Stimulated activated CD4-positive, alpha-beta T cell treated with anti-CD3 and anti-CD28 coated beads, Interleukin-1b, Interleukin-23, amount 100 ng/mL, for 4 hours (primary cell): ENCODE measurements around the gene OVOL3.
"Not testable (repeated sequence)": the region's sequence is repeated elsewhere in the genome, so short reads cannot be mapped to it uniquely, and the experiment has no call there.

Source experiments
- DNase-seq, 2 donors: peaks; one replicate each; pipeline ENCODE4 v3.0.0-alpha.2; 2020; ENCODE audit warnings: low read depth in 2 of 2

Gene OVOL3

DNA sequence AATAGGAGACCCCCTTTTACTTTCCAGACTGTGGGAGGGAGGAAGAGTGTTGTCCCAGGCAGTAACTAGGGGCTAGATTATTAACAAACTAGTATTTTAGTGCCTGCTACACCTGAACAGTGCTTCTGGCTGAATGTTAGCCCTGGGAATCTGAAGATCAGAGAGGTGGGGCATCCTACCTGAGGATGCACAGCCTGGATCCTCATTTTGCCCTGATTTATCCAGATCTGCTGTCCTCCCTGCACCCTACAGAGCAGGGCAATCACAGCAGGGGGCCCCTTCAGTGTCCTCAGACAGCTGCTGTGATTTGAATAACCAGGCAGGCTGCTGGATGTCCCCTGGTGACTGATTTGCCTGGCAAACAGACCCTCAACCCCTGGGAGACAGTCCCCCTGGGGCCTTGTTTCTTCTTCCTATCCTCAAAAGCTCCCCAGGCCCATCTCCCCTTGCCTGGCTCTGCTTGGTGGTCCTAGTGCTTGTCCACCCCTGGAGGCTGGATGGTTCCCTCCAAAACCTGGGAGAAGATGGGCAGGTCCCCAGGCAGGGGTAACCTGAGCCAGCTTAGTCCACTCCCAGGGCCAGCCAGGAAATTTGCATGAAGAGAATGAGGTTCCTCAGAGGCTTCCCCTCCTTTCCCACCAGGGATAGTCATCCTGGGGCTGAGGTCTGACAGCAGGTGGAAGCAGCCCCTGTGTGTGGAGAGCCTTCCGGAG is at the start of gene OVOL3:
TSS of gene OVOL3 (plus strand) at position 657 of the 713 bp plus-strand sequence. CDS start 60 bp downstream, outside the sequence.
- no peak for DNase-seq

DNA sequence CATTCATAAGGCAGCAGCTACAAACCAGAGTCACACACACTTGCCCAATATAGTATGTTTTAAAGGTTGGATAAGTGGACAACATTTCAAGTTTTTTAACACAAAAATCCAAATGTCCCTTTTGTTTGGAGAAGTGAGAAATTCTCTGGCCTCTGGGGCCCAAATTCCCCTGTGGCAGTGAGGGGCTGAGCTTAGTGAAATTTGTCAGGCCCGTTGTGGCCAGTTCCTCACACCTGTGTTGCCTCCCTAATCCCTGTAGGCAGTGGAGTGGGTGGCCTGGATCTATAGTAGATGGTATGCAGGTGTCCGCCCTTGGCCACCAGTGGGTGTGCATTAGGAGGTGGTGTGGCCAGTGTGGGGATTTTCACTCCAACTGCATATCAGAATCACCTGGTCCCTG is 49.6 kb upstream of the OVOL3 start:
- DNase-seq: no peak

DNA sequence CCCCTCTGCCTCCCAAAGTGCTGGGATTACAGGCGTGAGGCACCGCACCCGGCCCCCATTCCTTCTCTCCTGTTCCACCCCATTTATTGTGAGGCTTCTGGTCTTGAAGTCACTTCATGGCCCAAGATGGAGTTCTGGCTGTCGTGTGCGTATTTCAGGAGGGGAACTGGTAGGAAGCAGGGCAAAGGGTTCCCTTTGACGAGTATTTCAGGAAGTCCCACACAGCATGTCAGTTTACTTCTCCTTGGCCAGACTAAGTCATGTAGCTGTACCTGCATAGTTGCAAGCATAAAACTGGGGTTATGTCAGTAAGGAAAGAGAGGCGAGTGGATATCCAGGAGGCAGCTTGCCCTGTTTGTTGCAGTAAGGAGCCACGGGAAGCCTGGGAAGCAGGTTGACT is 46.1 kb upstream of the OVOL3 start:
- DNase-seq: no peak

- no peak for DNase-seq
Measured at GRCh38 chr19:36067681-36068080, 43.3 kb upstream of the OVOL3 start.

DNA sequence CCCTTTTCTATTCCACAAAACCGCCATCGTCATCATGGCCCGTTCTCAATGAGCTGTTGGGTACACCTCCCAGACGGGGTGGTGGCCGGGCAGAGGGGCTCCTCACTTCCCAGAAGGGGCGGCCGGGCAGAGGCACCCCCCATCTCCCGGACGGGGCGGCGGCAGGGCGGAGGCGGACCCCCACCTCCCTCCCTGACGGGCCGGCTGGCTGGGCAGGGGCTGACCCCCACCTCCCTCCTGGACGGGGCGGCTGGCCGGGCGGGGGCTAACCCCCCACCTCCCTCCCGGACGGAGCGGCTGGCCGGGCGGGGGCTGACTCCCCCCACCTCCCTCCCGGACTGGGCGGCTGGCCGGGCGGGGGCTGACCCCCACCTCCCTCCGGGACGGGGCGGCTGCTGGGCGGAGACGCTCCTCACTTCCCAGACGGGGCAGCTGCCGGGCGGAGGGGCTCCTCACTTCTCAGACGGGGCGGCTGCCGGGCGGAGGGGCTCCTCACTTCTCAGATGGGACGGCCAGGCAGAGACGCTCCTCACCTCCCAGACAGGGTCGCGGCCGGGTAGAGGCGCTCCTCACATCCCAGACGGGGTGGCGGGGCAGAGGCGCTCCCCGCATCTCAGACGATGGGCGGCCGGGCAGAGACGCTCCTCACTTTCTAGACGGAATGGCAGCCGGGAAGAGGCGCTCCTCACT is 42.0 kb upstream of the OVOL3 start:
- DNase-seq: not testable (repeated sequence)

DNA sequence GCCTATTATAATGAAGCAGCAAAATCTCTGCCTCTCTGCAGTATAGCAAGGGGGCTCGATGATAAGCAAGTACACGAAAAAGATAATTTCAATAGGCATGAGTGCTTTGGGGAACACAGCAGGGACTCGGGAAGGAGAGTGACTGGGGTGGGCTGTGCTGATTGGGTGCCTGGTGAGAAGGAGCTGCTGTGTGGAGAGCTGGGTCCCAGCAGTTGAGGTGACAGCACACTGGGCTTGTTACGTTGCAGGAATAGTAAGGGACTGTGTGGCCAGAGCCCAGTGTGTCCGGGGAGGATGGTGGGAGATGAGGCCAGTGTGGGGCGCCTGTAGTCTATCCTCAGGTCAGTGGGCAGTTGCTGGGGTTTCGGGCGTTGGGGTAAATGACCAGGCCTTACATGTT is 38.9 kb upstream of the OVOL3 start:
- no peak for DNase-seq

GRCh38 chr19:36073121-36073876 is 37.6 kb upstream of the OVOL3 start:
- DNase-seq: no peak

- DNase-seq: no peak
Measured at GRCh38 chr19:36079389-36079945, 31.5 kb upstream of the OVOL3 start.

- no peak for DNase-seq
Measured at GRCh38 chr19:36081385-36081784, 29.6 kb upstream of the OVOL3 start.

GRCh38 chr19:36081894-36082293 is 29.0 kb upstream of the OVOL3 start:
- DNase-seq: no peak

- DNase-seq: no peak
Measured at GRCh38 chr19:36082916-36083315, 28.0 kb upstream of the OVOL3 start.

DNA sequence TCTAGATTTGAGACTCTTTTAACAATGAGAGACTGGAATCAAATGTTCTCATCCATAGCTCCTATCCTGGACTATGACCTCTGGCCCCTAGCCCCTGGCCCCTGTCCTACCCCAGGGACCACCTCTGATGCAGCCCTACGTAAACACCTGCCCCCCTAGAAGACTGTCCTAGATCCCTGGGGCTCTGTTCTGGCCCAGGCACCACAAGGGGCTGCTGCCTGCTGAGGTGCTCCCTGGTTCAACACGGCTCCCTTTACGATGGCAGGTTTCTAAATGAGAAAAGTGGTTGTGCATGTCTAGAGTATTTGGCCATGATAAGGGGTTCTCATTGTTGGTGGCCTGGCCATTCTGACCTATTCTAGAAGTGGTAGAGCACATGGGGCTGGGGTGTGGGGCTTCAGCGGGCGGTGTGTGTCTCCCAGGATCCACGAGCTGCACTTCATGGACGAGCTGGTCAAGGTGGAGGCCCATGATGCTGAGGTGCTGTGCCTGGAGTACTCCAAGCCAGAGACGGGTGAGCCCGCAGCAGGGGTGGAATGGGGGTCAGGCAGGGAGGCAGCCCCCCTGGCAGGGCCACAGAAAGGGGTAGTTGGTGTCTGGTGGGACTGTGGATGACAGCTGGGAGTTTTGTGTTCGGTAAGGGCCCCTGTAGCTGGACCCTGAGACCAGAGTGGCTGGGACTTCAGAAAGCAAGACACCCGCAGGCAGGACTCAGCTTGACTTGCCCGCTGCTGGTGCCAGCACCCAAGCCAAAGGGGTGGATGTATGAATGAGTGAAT is 26.5 kb upstream of the OVOL3 start:
- DNase-seq: no peak

DNA sequence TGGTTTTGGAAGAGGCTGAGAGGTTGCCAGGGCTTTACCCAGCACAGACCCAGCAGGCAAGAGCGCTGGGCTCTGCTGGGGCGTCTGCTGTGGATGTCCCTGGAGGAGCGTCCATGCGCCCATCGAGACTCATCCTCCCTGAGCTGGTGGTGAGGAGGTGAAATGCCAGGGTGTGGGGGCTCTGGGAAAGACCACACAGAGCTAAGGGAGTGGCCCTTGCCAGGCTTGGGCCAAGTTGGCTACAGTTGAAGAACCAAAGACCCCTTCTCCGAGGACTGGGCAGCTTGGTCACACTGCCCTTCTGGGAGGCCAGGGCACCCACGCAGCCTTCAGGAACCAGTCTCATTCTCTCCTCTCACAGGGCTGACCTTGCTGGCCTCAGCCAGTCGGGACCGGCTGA is 24.6 kb upstream of the OVOL3 start:
- no peak for DNase-seq

GRCh38 chr19:36089847-36090246 is 21.1 kb upstream of the OVOL3 start:
- no peak for DNase-seq

DNA sequence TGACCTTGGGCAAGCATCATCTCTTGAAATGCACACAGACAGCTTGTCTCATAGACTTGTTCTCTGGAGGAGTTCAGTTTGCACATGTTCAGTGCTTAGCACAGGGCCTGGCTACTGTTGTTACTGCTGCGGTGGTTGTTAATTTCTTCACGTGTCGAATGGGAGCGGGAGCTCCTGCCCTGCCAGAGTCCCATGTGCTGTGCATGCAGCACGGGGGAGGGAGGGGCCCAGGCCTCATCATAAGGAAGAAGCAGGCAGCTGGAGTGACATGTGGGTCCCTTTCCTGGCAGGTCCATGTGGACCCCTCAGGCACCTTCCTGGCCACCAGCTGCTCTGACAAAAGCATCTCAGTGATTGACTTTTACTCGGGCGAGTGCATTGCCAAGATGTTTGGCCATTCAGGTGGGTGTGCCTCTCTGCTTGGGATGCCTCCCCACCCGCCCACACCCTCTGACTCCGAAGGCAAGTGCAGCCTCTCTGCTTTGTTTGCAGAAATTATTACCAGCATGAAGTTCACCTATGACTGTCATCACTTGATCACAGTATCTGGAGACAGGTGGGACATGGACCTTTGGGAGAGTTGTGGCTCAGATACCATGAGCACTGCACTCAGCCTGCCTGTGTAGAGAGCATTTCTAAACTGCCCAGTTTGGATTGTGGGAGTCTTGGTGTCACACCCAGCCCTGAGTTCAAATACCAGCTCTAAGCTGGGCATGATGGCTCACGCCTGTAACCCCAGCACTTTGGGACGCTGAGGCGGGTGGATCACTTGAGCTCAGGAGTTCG is 19.8 kb upstream of the OVOL3 start:
- DNase-seq: no peak

DNA sequence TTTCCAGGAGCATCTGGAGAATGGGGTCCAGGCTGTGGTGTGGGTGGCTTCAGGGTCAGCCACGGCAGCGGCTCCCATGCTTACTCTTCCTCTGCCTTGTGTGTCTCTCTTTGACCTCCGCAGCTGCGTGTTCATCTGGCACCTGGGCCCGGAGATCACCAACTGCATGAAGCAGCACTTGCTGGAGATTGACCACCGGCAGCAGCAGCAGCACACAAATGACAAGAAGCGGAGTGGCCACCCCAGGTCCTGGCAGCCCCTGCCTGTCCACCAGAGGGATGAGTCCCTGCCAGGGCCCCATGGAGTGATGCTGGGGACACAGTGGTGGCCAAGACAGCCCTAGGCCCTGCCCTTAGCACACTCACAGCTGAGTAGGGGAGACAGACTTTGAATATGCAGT is 18.4 kb upstream of the OVOL3 start:
- DNase-seq: no peak

- DNase-seq: no peak
Measured at GRCh38 chr19:36093146-36093662, 17.7 kb upstream of the OVOL3 start.

GRCh38 chr19:36093687-36094086 is 17.3 kb upstream of the OVOL3 start:
- DNase-seq: no peak

- DNase-seq: no peak
Measured at GRCh38 chr19:36097036-36097435, 13.9 kb upstream of the OVOL3 start.

GRCh38 chr19:36099166-36099785 is 11.7 kb upstream of the OVOL3 start:
- DNase-seq: no peak
